ENCODE data around the gene THUMPD1. TPM values are rescaled to one million over a fixed set of nuclear protein-coding genes. Genes with fewer than 3 reads are reported as not detected.

Gene THUMPD1
- polyA plus RNA-seq, 1 of the 3 experiments (the other 2 are of a cell fraction) = 24.8 TPM

DNA sequence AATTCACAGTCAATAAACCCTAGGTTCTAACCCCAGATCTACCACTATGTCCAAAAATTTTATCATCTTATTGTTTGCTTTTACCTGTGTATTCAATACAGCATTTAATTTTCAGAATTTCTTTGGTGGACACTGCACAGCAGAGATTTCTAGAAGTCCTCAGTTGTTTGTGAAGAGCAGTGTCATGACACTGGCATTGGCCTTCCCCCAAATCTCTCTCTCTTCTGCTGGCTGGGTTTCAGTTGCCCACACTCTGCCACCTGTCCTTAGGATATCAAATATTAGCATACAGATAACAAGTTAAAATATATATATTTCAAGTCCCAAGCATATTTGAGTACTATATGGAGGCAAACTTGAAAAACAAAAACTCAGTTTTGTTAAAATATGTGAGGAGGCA, 2.0 kb upstream of the THUMPD1 start:
- Histone ChIP-seq H3K4me2 (no peak overlapping the region), H2AFZ (ENCODE audit: low read depth) (no peak overlapping the region), H3K9ac (no peak overlapping the region), H4K20me1 (ENCODE audit: insufficient read depth) (peaks cover 26% of the 10 kb centered on the region), H3K27ac (ENCODE audit: low read depth in 2 of 2, low read length in 1 of 2) (no peak overlapping the region), H3K9me2 (no peaks in the 10 kb centered on the region), H3K27me3 (ENCODE audit: insufficient read depth) (no peaks in the 10 kb centered on the region), H3F3A (replicated peaks; ENCODE audit: insufficient read depth) (no peaks in the 10 kb centered on the region), H3K9me3 (no peaks in the 10 kb centered on the region), H3K4me1 (ENCODE audit: control insufficient read depth in 1 of 2, insufficient read depth in 2 of 2, low read depth in 1 of 2, low read length in 1 of 2) (peaks cover 4 to 7% of the 10 kb centered on the region in 2 experiments; a peak in 1 of 4 replicates), H3K4me3 (ENCODE audit: low read depth in 2 of 2, low read length in 1 of 2) (no peak overlapping the region), H3K36me3 (replicated peaks in 1 of 2; ENCODE audit: control insufficient read depth in 1 of 2, insufficient read depth in 2 of 2, low read length in 1 of 2) (peaks cover 2 to 4% of the 10 kb centered on the region in 2 experiments), H3K79me2 (ENCODE audit: insufficient read depth) (peaks cover 27% of the 10 kb centered on the region)
- DNase-seq = no peak
- ChIA-PET CTCF (no interaction called here), POLR2A (no interaction called here)
- no peak for TF ChIP-seq SMC3 (IDR thresholded peaks at IDR 0.05; ENCODE audit: low read depth, low read length)
- TF ChIP-seq, protein P1, sequence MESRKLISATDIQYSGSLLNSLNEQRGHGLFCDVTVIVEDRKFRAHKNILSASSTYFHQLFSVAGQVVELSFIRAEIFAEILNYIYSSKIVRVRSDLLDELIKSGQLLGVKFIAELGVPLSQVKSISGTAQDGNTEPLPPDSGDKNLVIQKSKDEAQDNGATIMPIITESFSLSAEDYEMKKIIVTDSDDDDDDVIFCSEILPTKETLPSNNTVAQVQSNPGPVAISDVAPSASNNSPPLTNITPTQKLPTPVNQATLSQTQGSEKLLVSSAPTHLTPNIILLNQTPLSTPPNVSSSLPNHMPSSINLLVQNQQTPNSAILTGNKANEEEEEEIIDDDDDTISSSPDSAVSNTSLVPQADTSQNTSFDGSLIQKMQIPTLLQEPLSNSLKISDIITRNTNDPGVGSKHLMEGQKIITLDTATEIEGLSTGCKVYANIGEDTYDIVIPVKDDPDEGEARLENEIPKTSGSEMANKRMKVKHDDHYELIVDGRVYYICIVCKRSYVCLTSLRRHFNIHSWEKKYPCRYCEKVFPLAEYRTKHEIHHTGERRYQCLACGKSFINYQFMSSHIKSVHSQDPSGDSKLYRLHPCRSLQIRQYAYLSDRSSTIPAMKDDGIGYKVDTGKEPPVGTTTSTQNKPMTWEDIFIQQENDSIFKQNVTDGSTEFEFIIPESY (IDR thresholded peaks at IDR 0.05; ENCODE audit: borderline replicate concordance, low read depth) = no peak
- TF ChIP-seq RXRA (IDR thresholded peaks at IDR 0.05; ENCODE audit: borderline replicate concordance, low read depth) = no peak
- TF ChIP-seq MXI1 (IDR thresholded peaks at IDR 0.05; ENCODE audit: low read depth, low read length) = no peak
- no peak for TF ChIP-seq GATA2 (CRISPR knock-in tag; IDR thresholded peaks at IDR 0.05)
- TF ChIP-seq ELF1 (IDR thresholded peaks at IDR 0.05) = no peak
- no peak for TF ChIP-seq MEF2A (IDR thresholded peaks at IDR 0.05; ENCODE audit: borderline replicate concordance, low read depth)
- no peak for TF ChIP-seq SIN3A (IDR thresholded peaks at IDR 0.05; ENCODE audit: borderline replicate concordance, low read depth, low read length)
- no peak for TF ChIP-seq CHD2 (IDR thresholded peaks at IDR 0.05; ENCODE audit: low read length, partially characterized antibody)
- no peak for TF ChIP-seq TCF12 (IDR thresholded peaks at IDR 0.05)
- TF ChIP-seq, protein P2, sequence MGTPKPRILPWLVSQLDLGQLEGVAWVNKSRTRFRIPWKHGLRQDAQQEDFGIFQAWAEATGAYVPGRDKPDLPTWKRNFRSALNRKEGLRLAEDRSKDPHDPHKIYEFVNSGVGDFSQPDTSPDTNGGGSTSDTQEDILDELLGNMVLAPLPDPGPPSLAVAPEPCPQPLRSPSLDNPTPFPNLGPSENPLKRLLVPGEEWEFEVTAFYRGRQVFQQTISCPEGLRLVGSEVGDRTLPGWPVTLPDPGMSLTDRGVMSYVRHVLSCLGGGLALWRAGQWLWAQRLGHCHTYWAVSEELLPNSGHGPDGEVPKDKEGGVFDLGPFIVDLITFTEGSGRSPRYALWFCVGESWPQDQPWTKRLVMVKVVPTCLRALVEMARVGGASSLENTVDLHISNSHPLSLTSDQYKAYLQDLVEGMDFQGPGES (IDR thresholded peaks at IDR 0.05; ENCODE audit: low read depth, low read length) = no peak
- TF ChIP-seq, protein P3, sequence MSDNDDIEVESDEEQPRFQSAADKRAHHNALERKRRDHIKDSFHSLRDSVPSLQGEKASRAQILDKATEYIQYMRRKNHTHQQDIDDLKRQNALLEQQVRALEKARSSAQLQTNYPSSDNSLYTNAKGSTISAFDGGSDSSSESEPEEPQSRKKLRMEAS (IDR thresholded peaks at IDR 0.05; ENCODE audit: low read depth) = no peak
- no peak for TF ChIP-seq FOXM1 (IDR thresholded peaks at IDR 0.05; ENCODE audit: low read depth)
- no peak for TF ChIP-seq RFX5 (IDR thresholded peaks at IDR 0.05; ENCODE audit: low read length)
- no peak for TF ChIP-seq YY1 (IDR thresholded peaks at IDR 0.05; ENCODE audit: low read depth)
